ENCODE data around the gene MOB1A.
"Not testable (repeated sequence)": the region's sequence is repeated elsewhere in the genome, so short reads cannot be mapped to it uniquely, and the experiment has no call there.

Gene MOB1A

GRCh38 chr2:74198461-74199274 is 20.0 kb upstream of the MOB1A start, which contains the start of gene MTHFD2:
MTHFD2 (plus strand) TSS chr2:74198615; CDS start chr2:74198642, 27 bp downstream.
- FAIRE-seq: no peak

- no peak for FAIRE-seq
These were observed 19.4 kb upstream of the MOB1A start for GRCh38 chr2:74198023-74198460.

GRCh38 chr2:74197049-74197448 is 18.4 kb upstream of the MOB1A start:
- no peak for FAIRE-seq

GRCh38 chr2:74194799-74195198 is 16.1 kb upstream of the MOB1A start:
- FAIRE-seq: no peak

GRCh38 chr2:74191596-74192380 is 13.1 kb upstream of the MOB1A start:
- no peak for FAIRE-seq

- no peak for FAIRE-seq
These were observed 10.0 kb upstream of the MOB1A start for GRCh38 chr2:74188696-74189095.

- FAIRE-seq: no peak
These were observed 9.4 kb upstream of the MOB1A start for GRCh38 chr2:74188018-74188601.

GRCh38 chr2:74186706-74187105 is 8.0 kb upstream of the MOB1A start:
- FAIRE-seq: not testable (repeated sequence)

- no peak for FAIRE-seq
These were observed 7.4 kb upstream of the MOB1A start for GRCh38 chr2:74186038-74186437.

- FAIRE-seq: no peak
These were observed 5.2 kb upstream of the MOB1A start for GRCh38 chr2:74183878-74184277.

- FAIRE-seq: no peak
These were observed 3.1 kb upstream of the MOB1A start for GRCh38 chr2:74181739-74182138.

- FAIRE-seq: no peak
These were observed 585 bp upstream of the MOB1A start for GRCh38 chr2:74179063-74179865.

- FAIRE-seq: no peak
These were observed 983 bp downstream of the MOB1A start for GRCh38 chr2:74177696-74178095.

GRCh38 chr2:74174909-74175308 is 3.8 kb downstream of the MOB1A start:
- no peak for FAIRE-seq

- no peak for FAIRE-seq
These were observed 9.9 kb downstream of the MOB1A start for GRCh38 chr2:74168739-74169138.

- no peak for FAIRE-seq
These were observed 13.9 kb downstream of the MOB1A start for GRCh38 chr2:74164761-74165160.

- FAIRE-seq: no peak
These were observed 15.7 kb downstream of the MOB1A start for GRCh38 chr2:74162951-74163350.

GRCh38 chr2:74155830-74156229 is 22.8 kb downstream of the MOB1A start:
- FAIRE-seq: no peak

GRCh38 chr2:74152954-74153353 is 25.7 kb downstream of the MOB1A start:
- no peak for FAIRE-seq

GRCh38 chr2:74149570-74150319 is 28.9 kb downstream of the MOB1A start:
- no peak for FAIRE-seq

- no peak for FAIRE-seq
These were observed 29.5 kb downstream of the MOB1A start for GRCh38 chr2:74149247-74149525.

Data from colon (tissue), 2 donors.